Suppressor macrophage treated with lipopolysaccharide for 4 hours (primary cell): ENCODE measurements around the gene TSPAN7.

Source experiments
- DNase-seq: peaks from one replicate; pipeline ENCODE4 v3.0.0-alpha.2; 2020

The TSPAN7 gene

GRCh38 chrX:38697461-38697860, 136.1 kb downstream of the TSPAN7 start:
- no peak for DNase-seq

- DNase-seq: no peak
Observed at GRCh38 chrX:38699121-38699520, 137.8 kb downstream of the TSPAN7 start.

- DNase-seq: no peak
Observed at GRCh38 chrX:38699696-38700095, 138.4 kb downstream of the TSPAN7 start.

GRCh38 chrX:38701073-38701472, 139.7 kb downstream of the TSPAN7 start:
- no peak for DNase-seq

GRCh38 chrX:38704146-38704882, 143.0 kb downstream of the TSPAN7 start:
- DNase-seq: peak; percentile 50

- DNase-seq: peak; percentile 34
Observed at GRCh38 chrX:38717871-38718270, 156.5 kb downstream of the TSPAN7 start.

- DNase-seq: peak; percentile 27
Observed at GRCh38 chrX:38718311-38718710, 157.0 kb downstream of the TSPAN7 start.

- no peak for DNase-seq
Observed at GRCh38 chrX:38726612-38727011, 165.3 kb downstream of the TSPAN7 start.

GRCh38 chrX:38727668-38728067, 166.3 kb downstream of the TSPAN7 start:
- no peak for DNase-seq

GRCh38 chrX:38732866-38733265, 171.5 kb downstream of the TSPAN7 start:
- no peak for DNase-seq
